Astrocyte of the spinal cord (primary cell): ENCODE results near the gene CPSF7.

Experiments
- DNase-seq: peaks from one replicate; pipeline ENCODE4 v3.0.0; 2011; ENCODE audit warnings: low read depth, low spot score
- H3K4me3 ChIP-seq: 2 replicates; pipeline ENCODE4 v1.5.1; 2011; ENCODE audit warnings: low read depth, mild to moderate bottlenecking, low read length, moderate library complexity
- in situ Hi-C: cut with HindIII; loops from 2 replicates; pipeline ENCODE4 v1.10.0; 2017; ENCODE audit warnings: low sequenced_read_pairs
- TF ChIP-seq, protein P1 (sequence below): IDR thresholded peaks from 2 replicates; pipeline ENCODE4 v1.5.1; 2012; ENCODE audit warnings: low read depth, mild to moderate bottlenecking, low read length, inconsistent platforms

Gene CPSF7

DNA sequence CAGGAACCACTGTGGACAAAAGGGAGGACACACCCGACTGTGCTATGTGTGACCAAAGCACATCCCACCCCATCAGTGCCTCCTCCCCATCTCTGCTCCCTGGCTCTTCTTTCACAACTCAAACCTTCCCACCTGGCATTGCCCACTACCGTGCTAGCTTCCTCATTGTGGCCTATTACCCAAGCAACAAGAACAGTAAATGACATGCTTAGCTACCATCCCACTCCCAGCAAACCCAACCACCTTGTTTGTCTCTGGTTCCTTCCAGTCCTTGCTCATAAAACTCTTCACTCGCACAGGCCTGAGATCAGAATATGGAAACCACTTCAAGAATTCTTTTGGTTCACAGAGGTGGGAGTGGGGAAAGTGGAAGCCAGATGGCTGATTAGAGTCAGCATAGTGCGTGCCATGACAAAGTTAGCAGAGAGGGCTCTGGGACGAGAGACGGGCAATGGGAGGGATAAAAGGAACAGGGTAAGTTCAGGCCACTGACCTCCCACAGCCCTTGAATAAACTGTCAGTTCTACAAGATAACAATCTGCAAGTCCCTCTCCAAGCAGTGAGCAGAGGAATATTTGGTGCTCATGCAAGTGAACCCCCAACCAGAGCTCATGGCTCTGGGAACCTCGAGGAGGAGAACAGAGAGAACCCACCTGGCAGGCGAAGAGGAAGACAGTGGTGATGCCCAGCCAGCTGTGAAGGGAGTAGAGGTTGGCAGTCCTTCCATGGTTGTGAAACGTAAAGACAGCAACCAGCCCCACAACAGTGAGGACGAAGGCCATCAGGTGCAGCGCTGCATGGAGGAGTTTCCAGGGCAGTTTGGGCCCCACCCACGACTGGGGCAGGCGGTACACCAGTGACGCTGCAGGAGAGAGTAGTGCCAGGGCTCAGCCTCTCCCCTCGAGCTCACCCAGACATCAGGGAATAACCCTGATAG lies 76.4 kb downstream of the CPSF7 start:
- TF ChIP-seq, protein P1, sequence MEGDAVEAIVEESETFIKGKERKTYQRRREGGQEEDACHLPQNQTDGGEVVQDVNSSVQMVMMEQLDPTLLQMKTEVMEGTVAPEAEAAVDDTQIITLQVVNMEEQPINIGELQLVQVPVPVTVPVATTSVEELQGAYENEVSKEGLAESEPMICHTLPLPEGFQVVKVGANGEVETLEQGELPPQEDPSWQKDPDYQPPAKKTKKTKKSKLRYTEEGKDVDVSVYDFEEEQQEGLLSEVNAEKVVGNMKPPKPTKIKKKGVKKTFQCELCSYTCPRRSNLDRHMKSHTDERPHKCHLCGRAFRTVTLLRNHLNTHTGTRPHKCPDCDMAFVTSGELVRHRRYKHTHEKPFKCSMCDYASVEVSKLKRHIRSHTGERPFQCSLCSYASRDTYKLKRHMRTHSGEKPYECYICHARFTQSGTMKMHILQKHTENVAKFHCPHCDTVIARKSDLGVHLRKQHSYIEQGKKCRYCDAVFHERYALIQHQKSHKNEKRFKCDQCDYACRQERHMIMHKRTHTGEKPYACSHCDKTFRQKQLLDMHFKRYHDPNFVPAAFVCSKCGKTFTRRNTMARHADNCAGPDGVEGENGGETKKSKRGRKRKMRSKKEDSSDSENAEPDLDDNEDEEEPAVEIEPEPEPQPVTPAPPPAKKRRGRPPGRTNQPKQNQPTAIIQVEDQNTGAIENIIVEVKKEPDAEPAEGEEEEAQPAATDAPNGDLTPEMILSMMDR, result no peak
- no peak for DNase-seq
- H3K4me3 ChIP-seq, result no peak overlapping the region
- in situ Hi-C loops, result no loop called here
